IMR-90 (cell line): ENCODE data around the gene TP53TG5. TPM values are rescaled to one million over a fixed set of nuclear protein-coding genes. Genes with fewer than 3 reads are reported as not detected.

ENCODE experiments used
- ATAC-seq: fragments of 200-7000 bp; cut with Tn5 transposase; 2 replicates; pipeline ENCODE4 v1.9.1; 2020; ENCODE audit warnings: low read depth, mild to moderate bottlenecking, moderate library complexity
- BruUV-seq: library from RNA; stranded (reverse); fragments of 400-500 nt; replicated peaks from 2 replicates; lab custom pipeline; 2021; lab: Mats Ljungman, UMichigan
- CTCF ChIA-PET: fragments of 300-600 bp; formaldehyde crosslinking; extraction: SDS; loops from one replicate; lab custom pipeline; 2021; ENCODE audit warnings: antibody characterized with exemption; lab: Yijun Ruan, JAX
- POLR2A ChIA-PET: fragments of 300-600 bp; sonication (Branson Sonifier 250); formaldehyde crosslinking; loops from one replicate; lab custom pipeline; 2022; ENCODE audit warnings: antibody characterized with exemption; ENCODE audit not compliant: unreplicated experiment; lab: Charles Lee
- DNase-seq: peaks from one replicate; pipeline ENCODE4 v3.0.0; 2013
- H2AFZ ChIP-seq: replicated peaks from 2 replicates; pipeline ENCODE3; 2013; ENCODE audit warnings: low read length, mild to moderate bottlenecking; ENCODE audit not compliant: poor library complexity
- H2AK5ac ChIP-seq: 2 replicates; pipeline ENCODE4 v1.6.1; 2013; ENCODE audit warnings: low read depth, low read length, inconsistent platforms
- H2AK9ac ChIP-seq: replicated peaks from 2 replicates; pipeline ENCODE3; 2013; ENCODE audit warnings: mild to moderate bottlenecking, low read depth, low read length, moderate library complexity; ENCODE audit not compliant: poor library complexity
- H2BK120ac ChIP-seq: 2 replicates; pipeline ENCODE4 v1.6.1; 2013; ENCODE audit warnings: low read depth, low read length, inconsistent platforms
- H2BK15ac ChIP-seq: 3 replicates; pipeline ENCODE4 v1.6.1; 2013; ENCODE audit warnings: low read depth, low read length, inconsistent platforms
- H2BK20ac ChIP-seq: 2 replicates; pipeline ENCODE4 v1.6.1; 2013; ENCODE audit warnings: low read depth, mild to moderate bottlenecking, inconsistent platforms, low read length, moderate library complexity
- H2BK5ac ChIP-seq: 2 replicates; pipeline ENCODE4 v1.6.1; 2013; ENCODE audit warnings: mild to moderate bottlenecking, low read depth, low read length, inconsistent platforms; ENCODE audit not compliant: poor library complexity, severe bottlenecking
- H3K14ac ChIP-seq: replicated peaks from 2 replicates; pipeline ENCODE4 v1.6.1; 2013; ENCODE audit warnings: low read depth, low read length, inconsistent platforms
- H3K18ac ChIP-seq: 2 replicates; pipeline ENCODE4 v1.6.1; 2013; ENCODE audit warnings: low read depth, low read length, control low read depth
- H3K23ac ChIP-seq: 2 replicates; pipeline ENCODE4 v1.6.1; 2013; ENCODE audit warnings: low read depth, low read length, inconsistent platforms
- H3K27ac ChIP-seq: 2 replicates; pipeline ENCODE4 v1.5.1; 2013; ENCODE audit warnings: mild to moderate bottlenecking, control low read depth, low read length; ENCODE audit not compliant: insufficient read depth
- H3K27me3 ChIP-seq: 2 replicates; pipeline ENCODE4 v1.6.1; 2013; ENCODE audit warnings: low read length; ENCODE audit not compliant: control insufficient read depth, insufficient read depth
- H3K36me3 ChIP-seq: 2 replicates; pipeline ENCODE4 v1.6.1; 2013; ENCODE audit warnings: low read length, mixed read lengths; ENCODE audit not compliant: control insufficient read depth, insufficient read depth
- H3K4ac ChIP-seq: 2 replicates; pipeline ENCODE4 v1.6.1; 2013; ENCODE audit warnings: low read depth, low read length, inconsistent platforms
- H3K4me1 ChIP-seq: 2 replicates; pipeline ENCODE4 v1.6.1; 2013; ENCODE audit warnings: low read length, mixed read lengths; ENCODE audit not compliant: control insufficient read depth, insufficient read depth
- H3K4me2 ChIP-seq: 2 replicates; pipeline ENCODE4 v1.6.1; 2013; ENCODE audit warnings: low read depth, mild to moderate bottlenecking, control low read depth, low read length, moderate library complexity
- H3K4me3 ChIP-seq: 2 replicates; pipeline ENCODE4 v1.5.1; 2013; ENCODE audit warnings: low read depth, mild to moderate bottlenecking, control low read depth, low read length, moderate library complexity; ENCODE audit not compliant: insufficient read depth
- H3K56ac ChIP-seq: 2 replicates; pipeline ENCODE4 v1.6.1; 2013; ENCODE audit warnings: low read length, inconsistent platforms; ENCODE audit not compliant: insufficient read depth; ENCODE audit errors: extremely low read depth
- H3K79me1 ChIP-seq, 2 experiments: 2 replicates each; pipeline ENCODE4 v1.6.1; 2013; ENCODE audit warnings: low read length in 2 of 2, inconsistent platforms in 1 of 2, low read depth in 1 of 2
- H3K9ac ChIP-seq: 2 replicates; pipeline ENCODE4 v1.6.1; 2013; ENCODE audit warnings: low read depth, low read length, control low read depth
- H3K9me1 ChIP-seq: 2 replicates; pipeline ENCODE4 v1.6.1; 2013; ENCODE audit warnings: low read length, inconsistent platforms; ENCODE audit not compliant: insufficient read depth
- H3K9me3 ChIP-seq: 2 replicates; pipeline ENCODE4 v1.6.1; 2013; ENCODE audit warnings: low read length; ENCODE audit not compliant: control insufficient read depth, insufficient read depth
- H4K20me1 ChIP-seq: 2 replicates; pipeline ENCODE4 v1.6.1; 2013; ENCODE audit warnings: low read length, inconsistent platforms; ENCODE audit not compliant: insufficient read depth
- H4K5ac ChIP-seq: 2 replicates; pipeline ENCODE4 v1.6.1; 2013; ENCODE audit warnings: mild to moderate bottlenecking, low read depth, low read length, control low read depth
- H4K8ac ChIP-seq, 2 experiments: 2 replicates each; pipeline ENCODE4 v1.6.1; 2013; ENCODE audit warnings: low read depth in 2 of 2, low read length in 2 of 2, control low read depth in 1 of 2, inconsistent platforms in 1 of 2
- H4K91ac ChIP-seq: 2 replicates; pipeline ENCODE4 v1.6.1; 2013; ENCODE audit warnings: low read depth, low read length, inconsistent platforms; ENCODE audit not compliant: insufficient read depth
- BHLHE40 ChIP-seq: fragments of 150-350 bp; IDR thresholded peaks from 2 replicates; pipeline ENCODE4 v1.6.1; 2016; ENCODE audit warnings: mild to moderate bottlenecking, low read depth, low read length
- CEBPB ChIP-seq: IDR thresholded peaks from 2 replicates; pipeline ENCODE4 v1.6.1; 2012; ENCODE audit warnings: low read depth, low read length, improper control_type of control experiment
- CHD1 ChIP-seq: IDR thresholded peaks from 2 replicates; pipeline ENCODE4 v1.6.1; 2012; ENCODE audit warnings: low read depth, low read length, improper control_type of control experiment
- FOS ChIP-seq: fragments of 150-350 bp; IDR thresholded peaks from 2 replicates; pipeline ENCODE4 v1.6.1; 2016; ENCODE audit warnings: low read depth, low read length
- MAFK ChIP-seq: IDR thresholded peaks from 2 replicates; pipeline ENCODE4 v1.6.1; 2012; ENCODE audit warnings: low read depth, low read length, improper control_type of control experiment
- MAZ ChIP-seq: IDR thresholded peaks from 2 replicates; pipeline ENCODE4 v1.6.1; 2012; ENCODE audit warnings: low read depth, mild to moderate bottlenecking, low read length, improper control_type of control experiment, moderate library complexity, borderline replicate concordance
- MXI1 ChIP-seq: IDR thresholded peaks from 2 replicates; pipeline ENCODE4 v1.6.1; 2012; ENCODE audit warnings: low read depth, mild to moderate bottlenecking, low read length, moderate library complexity, borderline replicate concordance
- NFE2L2 ChIP-seq: fragments of 150-350 bp; IDR thresholded peaks from 2 replicates; pipeline ENCODE4 v1.6.1; 2016; ENCODE audit warnings: low read depth, mild to moderate bottlenecking, low read length
- POLR2A ChIP-seq: IDR thresholded peaks from 2 replicates; pipeline ENCODE4 v1.6.1; 2012; ENCODE audit warnings: mild to moderate bottlenecking, low read depth, low read length
- RAD21 ChIP-seq: IDR thresholded peaks from 2 replicates; pipeline ENCODE4 v1.6.1; 2012; ENCODE audit warnings: low read length, improper control_type of control experiment
- RCOR1 ChIP-seq: IDR thresholded peaks from 2 replicates; pipeline ENCODE4 v1.6.1; 2012; ENCODE audit warnings: mild to moderate bottlenecking, low read length, improper control_type of control experiment; ENCODE audit not compliant: insufficient replicate concordance
- RFX5 ChIP-seq: IDR thresholded peaks from 2 replicates; pipeline ENCODE4 v1.8.0; 2012; ENCODE audit warnings: low read depth, mild to moderate bottlenecking, low read length, moderate library complexity
- SMC3 ChIP-seq: fragments of 150-350 bp; IDR thresholded peaks from 2 replicates; pipeline ENCODE4 v1.6.1; 2016; ENCODE audit warnings: low read depth, mild to moderate bottlenecking, antibody characterized with exemption, low read length, moderate library complexity
- WGBS, 2 experiments: methylation state at CpG; one replicate each; pipeline versions ENCODE4 v1.1.5 to v1.1.7; 2013; ENCODE audit warnings: missing lambda C conversion rate in 2 of 2; ENCODE audit not compliant: insufficient read length in 1 of 2; ENCODE audit errors: extremely low coverage in 2 of 2; 5-methylcytosine and 5-hydroxymethylcytosine counted together
- dilution Hi-C: fragments of 300-500 bp; cut with HindIII; formaldehyde crosslinking; loops from one replicate; pipeline ENCODE4 v1.14.3; 2018; ENCODE audit warnings: low sequenced_read_pairs; ENCODE audit not compliant: unreplicated experiment
- in situ Hi-C: fragments of 300-500 bp; cut with MboI; formaldehyde crosslinking; loops from 3 replicates; pipeline ENCODE4 v1.14.3; 2019; ENCODE audit warnings: low sequenced_read_pairs, inconsistent platforms, mixed read lengths
- intact Hi-C: fragments of 100-400 bp; cut with micrococcal nuclease; formaldehyde crosslinking; loops from 2 replicates; pipeline ENCODE4 v1.10.0; 2022
- polyA plus RNA-seq, 3 experiments: library from polyadenylated mRNA; depleted of rRNA; stranded (reverse); fragments of >200 nt; gene quantifications; 2 replicates each; pipeline ENCODE4 v1.2.3, GENCODE V29; 2012; ENCODE audit warnings: low replicate concordance in 1 of 3
- total RNA-seq: library from RNA; depleted of rRNA; stranded (reverse); fragments of >200 nt; gene quantifications from 2 replicates; pipeline ENCODE4 v1.2.3, GENCODE V29; 2012
- TF ChIP-seq, protein P1 (sequence below): fragments of 150-350 bp; IDR thresholded peaks from 2 replicates; pipeline ENCODE4 v1.6.1; 2016; ENCODE audit warnings: low read depth, mild to moderate bottlenecking, low read length, moderate library complexity, borderline replicate concordance
- TF ChIP-seq, protein P2 (sequence below): fragments of 150-350 bp; IDR thresholded peaks from 2 replicates; pipeline ENCODE4 v1.6.1; 2017; ENCODE audit warnings: mild to moderate bottlenecking, antibody characterized with exemption, low read length, low read depth

Gene TP53TG5
- total and polyA plus RNA-seq, 2 of the 4 experiments (the other 2 are of a cell fraction): not detected

DNA sequence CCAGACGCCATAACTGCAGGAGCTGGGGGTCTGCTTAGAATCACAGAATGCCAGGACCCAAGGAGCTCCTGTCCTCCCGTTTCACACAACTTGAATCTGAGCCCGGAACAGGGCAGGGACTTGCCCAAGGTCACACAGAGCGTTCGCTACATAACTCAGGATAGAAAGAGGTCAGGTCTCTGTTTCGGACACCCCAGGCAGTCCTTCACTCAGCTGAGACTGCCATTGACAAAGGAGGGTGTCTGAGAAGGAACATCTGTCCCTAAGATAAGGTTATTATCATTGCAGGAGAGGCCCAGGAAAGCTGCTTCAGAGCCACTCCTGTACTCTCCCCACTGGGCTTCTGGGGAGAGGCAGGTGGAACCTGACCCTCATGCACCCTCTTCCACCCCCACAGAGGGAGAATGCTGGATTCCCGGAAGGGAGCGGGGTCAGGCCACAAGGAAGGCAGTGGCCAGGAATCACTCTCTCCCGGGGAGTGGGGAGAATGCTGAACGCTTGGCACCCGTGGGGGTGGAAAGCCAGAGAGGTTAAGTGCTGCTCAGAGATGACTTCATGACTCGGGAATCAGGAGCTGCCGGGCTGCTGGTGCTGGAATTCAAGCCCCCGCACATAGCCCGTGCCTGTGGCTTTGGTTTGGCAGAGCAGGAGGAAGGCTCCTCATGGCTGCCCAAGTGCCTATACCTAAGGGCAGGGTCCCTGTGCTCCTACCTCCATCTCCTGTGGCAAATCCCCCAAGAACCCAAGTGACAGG lies 40.6 kb downstream of the TP53TG5 start:
- Histone ChIP-seq H3K36me3 (peaks cover 49% of the 10 kb centered on the region), H3K9ac (peak overlapping the region; percentile 47)
- TF ChIP-seq CHD1 (no peak), CEBPB (no peak), MXI1 (no peak), MAFK (no peak; the same call in 1 of the 2 replicates), RCOR1 (no peak), SMC3 (no peak), RFX5 (no peak), RAD21 (no peak), NFE2L2 (peak; percentile 15; the same call in 1 of the 2 replicates), BHLHE40 (peak; percentile 99), FOS (peak; percentile 72), MAZ (peak; percentile 64), POLR2A (no peak)
- TF ChIP-seq, protein P1, sequence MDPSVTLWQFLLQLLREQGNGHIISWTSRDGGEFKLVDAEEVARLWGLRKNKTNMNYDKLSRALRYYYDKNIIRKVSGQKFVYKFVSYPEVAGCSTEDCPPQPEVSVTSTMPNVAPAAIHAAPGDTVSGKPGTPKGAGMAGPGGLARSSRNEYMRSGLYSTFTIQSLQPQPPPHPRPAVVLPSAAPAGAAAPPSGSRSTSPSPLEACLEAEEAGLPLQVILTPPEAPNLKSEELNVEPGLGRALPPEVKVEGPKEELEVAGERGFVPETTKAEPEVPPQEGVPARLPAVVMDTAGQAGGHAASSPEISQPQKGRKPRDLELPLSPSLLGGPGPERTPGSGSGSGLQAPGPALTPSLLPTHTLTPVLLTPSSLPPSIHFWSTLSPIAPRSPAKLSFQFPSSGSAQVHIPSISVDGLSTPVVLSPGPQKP: no peak
- TF ChIP-seq, protein P2, sequence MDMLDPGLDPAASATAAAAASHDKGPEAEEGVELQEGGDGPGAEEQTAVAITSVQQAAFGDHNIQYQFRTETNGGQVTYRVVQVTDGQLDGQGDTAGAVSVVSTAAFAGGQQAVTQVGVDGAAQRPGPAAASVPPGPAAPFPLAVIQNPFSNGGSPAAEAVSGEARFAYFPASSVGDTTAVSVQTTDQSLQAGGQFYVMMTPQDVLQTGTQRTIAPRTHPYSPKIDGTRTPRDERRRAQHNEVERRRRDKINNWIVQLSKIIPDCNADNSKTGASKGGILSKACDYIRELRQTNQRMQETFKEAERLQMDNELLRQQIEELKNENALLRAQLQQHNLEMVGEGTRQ: no peak

More for the DNA sequence above, 40.6 kb downstream of the TP53TG5 start:
- peak overlapping the region; percentile 77 for H3K14ac ChIP-seq
- intact Hi-C loops: loop anchor here (5.0 kb wide), 1 partner anchor 440 kb away; no protein-coding TSS in a partner anchor
- WGBS, 2 experiments: 0% methylated on average over 2 of the region's 15 CpGs; no CpG with 5 or more reads in 1 of the 2 experiments
- DNase-seq (peak; percentile 94), ATAC-seq (peak; percentile 72)
- H3K4me1 ChIP-seq: peaks cover 48% of the 10 kb centered on the region
- H3K4ac ChIP-seq: peak overlapping the region; percentile 99
- peak overlapping the region; percentile 90 for H3K23ac ChIP-seq
- no peak overlapping the region for H3K4me3 ChIP-seq
- ChIA-PET CTCF (interaction anchor here (0.6 to 1.1 kb wide), 2 partner anchors 15 to 99 kb away, joined by 3 to 4 read pairs; no protein-coding TSS in a partner anchor), POLR2A (interaction anchor here (0.5 to 2.3 kb wide), 3 partner anchors 10 to 26 kb away, joined by 3 to 11 read pairs (median 4); partner anchors contain the start of genes SDC4 and SYS1)
- in situ Hi-C loops: loop anchor here (25.0 kb wide), 1 partner anchor 575 kb away; the partner anchor contains the start of gene PLTP
- peak overlapping the region; percentile 93 to 94 for H4K8ac ChIP-seq
- H3K9me3 ChIP-seq: no peaks in the 10 kb centered on the region
- peaks cover 36% of the 10 kb centered on the region for H4K20me1 ChIP-seq
- peak overlapping the region; percentile 95 for H2BK5ac ChIP-seq
- H3K27ac ChIP-seq: peak overlapping the region; percentile 97
- H3K18ac ChIP-seq: peak overlapping the region; percentile 83
- H3K27me3 ChIP-seq: no peaks in the 10 kb centered on the region
- H4K91ac ChIP-seq: peak overlapping the region; percentile 91
- BruUV-seq: no TSS peak
- peak overlapping the region; percentile 21 for H2AFZ ChIP-seq
- H4K5ac ChIP-seq: peak overlapping the region; percentile 91
- H2BK20ac ChIP-seq: peak overlapping the region; percentile 89
- H2AK5ac ChIP-seq: peak overlapping the region; percentile 97
- H3K4me2 ChIP-seq: peak overlapping the region; percentile 59
- H2AK9ac ChIP-seq: peak overlapping the region; percentile 78
- H3K56ac ChIP-seq: peak overlapping the region; percentile 90
- H2BK120ac ChIP-seq: peak overlapping the region; percentile 98
- peaks cover 42% of the 10 kb centered on the region for H3K9me1 ChIP-seq
- peaks cover 42 to 86% of the 10 kb centered on the region in 2 experiments for H3K79me1 ChIP-seq
- dilution Hi-C loops: no loop called here
- peak overlapping the region; percentile 96 for H2BK15ac ChIP-seq
